Stomach (tissue), 9 donors: Measurements from ENCODE around the gene EPN2. TPM values are rescaled to one million over a fixed set of nuclear protein-coding genes. Genes with fewer than 3 reads are reported as not detected.

Experiments used
- DNase-seq, 2 donors: peaks; one replicate each; pipeline versions ENCODE4 v3.0.0 to v3.0.0-alpha.2; 2013 to 2019
- H3K27ac ChIP-seq, 5 donors: fragments of 200-600 bp in 4 of 5; sonication (generic) in 4 of 5; one replicate each; pipeline ENCODE4 v1.5.1; 2013 to 2019; ENCODE audit warnings: mild to moderate bottlenecking in 1 of 5, moderate library complexity in 1 of 5
- H3K27me3 ChIP-seq, 3 donors: fragments of 200-600 bp; sonication (generic); one replicate each; pipeline ENCODE4 v1.5.1; 2017 to 2019; ENCODE audit warnings: mixed run types in 1 of 3
- H3K36me3 ChIP-seq, 4 donors: fragments of 200-600 bp; sonication (generic); 1 replicate in 3 of 4; 2 replicates in 1 of 4; pipeline ENCODE4 v1.5.1; 2016 to 2019
- H3K4me1 ChIP-seq, 4 donors: fragments of 200-600 bp; sonication (generic); one replicate each; pipeline ENCODE4 v1.5.1; 2016 to 2019
- H3K4me3 ChIP-seq, 4 donors: fragments of 200-600 bp; sonication (generic) in 3 of 4; one replicate each; pipeline ENCODE4 v1.5.1; 2016 to 2019; ENCODE audit warnings: mild to moderate bottlenecking in 1 of 4
- H3K9me3 ChIP-seq, 4 donors: fragments of 200-600 bp; sonication (generic); one replicate each; pipeline ENCODE4 v1.5.1; 2016 to 2019
- EP300 ChIP-seq: sonication (generic); formaldehyde crosslinking; IDR thresholded peaks from one replicate; pipeline ENCODE4 v1.6.1; 2017; ENCODE audit warnings: antibody characterized with exemption
- POLR2A ChIP-seq, 4 donors: fragments of 450-650 bp; IDR thresholded peaks; one replicate each; pipeline ENCODE4 v1.6.1; 2016; ENCODE audit warnings: antibody characterized with exemption in 4 of 4, control low read depth in 2 of 4, mild to moderate bottlenecking in 1 of 4, moderate library complexity in 1 of 4
- POLR2AphosphoS5 ChIP-seq, 3 donors: sonication (generic); formaldehyde crosslinking; IDR thresholded peaks; one replicate each; pipeline ENCODE4 v1.6.1; 2016; ENCODE audit warnings: antibody characterized with exemption in 3 of 3
- WGBS, 5 donors: extraction: QIAGEN DNeasy Blood & Tissue Kit in 3 of 5; methylation state at CpG; one replicate each; pipeline versions ENCODE4 v1.1.5 to v1.1.7; 2013 to 2018; 5-methylcytosine and 5-hydroxymethylcytosine counted together
- intact Hi-C: fragments of 100-400 bp; cut with DNase I; formaldehyde crosslinking; loops from one replicate; pipeline ENCODE4 v1.15.1; 2023; ENCODE audit warnings: low total_unique reads
- polyA plus RNA-seq, 3 donors: library from polyadenylated mRNA; stranded (reverse); fragments of 200-250 nt; gene quantifications; one replicate each; pipeline ENCODE4 v1.2.3, GENCODE V29; 2013
- total RNA-seq, 5 donors: library from RNA; depleted of rRNA; stranded (reverse); fragments of >200 nt; gene quantifications; one replicate each; pipeline versions ENCODE4 v1.1.0 to v1.2.3, GENCODE V29; 2014 to 2016
- TF ChIP-seq, protein P1 (sequence below), 7 experiments: fragments of 450-650 bp in 4 of 7; fragments of 200-600 bp in 3 of 7; sonication (generic) in 3 of 7; IDR thresholded peaks; one replicate each; pipeline ENCODE4 v1.5.1; 2016 to 2019; ENCODE audit warnings: antibody characterized with exemption in 7 of 7, control low read depth in 2 of 7, mild to moderate bottlenecking in 1 of 7
- donor health status: healthy with polysubstance abuse.
- donor health status: Bipolar disorder and iron deficiency.
- donor health status: healthy.

EPN2 gene
- total and polyA plus RNA-seq, 8 donors, result 10.7 to 71.9 (median 25.7) TPM

GRCh38 chr17:19372866-19373504, 135.8 kb downstream of the EPN2 start:
- H3K9me3 ChIP-seq, result no peaks in the 10 kb centered on the region
- peak in 1 of 2 donors; percentile 5 for DNase-seq
- no peak overlapping the region for H3K4me3 ChIP-seq
- no peak overlapping the region for H3K27ac ChIP-seq
- no peaks in the 10 kb centered on the region for H3K36me3 ChIP-seq
- TF ChIP-seq POLR2AphosphoS5 (IDR thresholded peaks at IDR 0.05) (no peak), POLR2A (IDR thresholded peaks at IDR 0.05) (no peak)
- TF ChIP-seq, protein P1, sequence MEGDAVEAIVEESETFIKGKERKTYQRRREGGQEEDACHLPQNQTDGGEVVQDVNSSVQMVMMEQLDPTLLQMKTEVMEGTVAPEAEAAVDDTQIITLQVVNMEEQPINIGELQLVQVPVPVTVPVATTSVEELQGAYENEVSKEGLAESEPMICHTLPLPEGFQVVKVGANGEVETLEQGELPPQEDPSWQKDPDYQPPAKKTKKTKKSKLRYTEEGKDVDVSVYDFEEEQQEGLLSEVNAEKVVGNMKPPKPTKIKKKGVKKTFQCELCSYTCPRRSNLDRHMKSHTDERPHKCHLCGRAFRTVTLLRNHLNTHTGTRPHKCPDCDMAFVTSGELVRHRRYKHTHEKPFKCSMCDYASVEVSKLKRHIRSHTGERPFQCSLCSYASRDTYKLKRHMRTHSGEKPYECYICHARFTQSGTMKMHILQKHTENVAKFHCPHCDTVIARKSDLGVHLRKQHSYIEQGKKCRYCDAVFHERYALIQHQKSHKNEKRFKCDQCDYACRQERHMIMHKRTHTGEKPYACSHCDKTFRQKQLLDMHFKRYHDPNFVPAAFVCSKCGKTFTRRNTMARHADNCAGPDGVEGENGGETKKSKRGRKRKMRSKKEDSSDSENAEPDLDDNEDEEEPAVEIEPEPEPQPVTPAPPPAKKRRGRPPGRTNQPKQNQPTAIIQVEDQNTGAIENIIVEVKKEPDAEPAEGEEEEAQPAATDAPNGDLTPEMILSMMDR (IDR thresholded peaks at IDR 0.05), result no peak
- WGBS, 5 donors, result 76 to 94% (median 85%) methylated on average over 8 of the region's 8 CpGs
- H3K27me3 ChIP-seq, result no peaks in the 10 kb centered on the region
- intact Hi-C loops, result no loop called here
- peaks cover 0 to 43% (median 13%) of the 10 kb centered on the region in 4 donors for H3K4me1 ChIP-seq

- intact Hi-C loops, result no loop called here
- Histone ChIP-seq H3K36me3 (no peaks in the 10 kb centered on the region), H3K4me3 (no peak overlapping the region), H3K27me3 (no peaks in the 10 kb centered on the region), H3K4me1 (peaks cover 3 to 47% (median 20%) of the 10 kb centered on the region in 4 donors), H3K27ac (no peak overlapping the region), H3K9me3 (no peaks in the 10 kb centered on the region)
- TF ChIP-seq POLR2AphosphoS5 (IDR thresholded peaks at IDR 0.05) (no peak), POLR2A (IDR thresholded peaks at IDR 0.05) (no peak), EP300 (no peak)
- TF ChIP-seq, protein P1 (IDR thresholded peaks at IDR 0.05), result no peak
- DNase-seq, result peak in 1 of 2 donors; percentile 1
- WGBS, 5 donors, result 81 to 95% (median 86%) methylated on average over 5 of the region's 5 CpGs
Measured at GRCh38 chr17:19374136-19374535, 137.0 kb downstream of the EPN2 start.

- no peak overlapping the region for H3K4me3 ChIP-seq
- H3K27ac ChIP-seq, result no peak overlapping the region
- H3K4me1 ChIP-seq, result peaks cover 10 to 45% (median 34%) of the 10 kb centered on the region in 4 donors
- no peaks in the 10 kb centered on the region for H3K9me3 ChIP-seq
- intact Hi-C loops, result no loop called here
- H3K36me3 ChIP-seq, result peaks cover 11 to 14% (median 13%) of the 10 kb centered on the region in 4 donors
- 74 to 100% (median 80%) methylated on average over 1 of the region's 1 CpG for WGBS, 5 donors
- no peaks in the 10 kb centered on the region for H3K27me3 ChIP-seq
- DNase-seq, result peak in 1 of 2 donors; percentile 6
- TF ChIP-seq POLR2A (IDR thresholded peaks at IDR 0.05) (no peak), POLR2AphosphoS5 (IDR thresholded peaks at IDR 0.05) (no peak), EP300 (no peak)
- TF ChIP-seq, protein P1 (IDR thresholded peaks at IDR 0.05), result no peak
Measured at GRCh38 chr17:19375732-19376131, 138.6 kb downstream of the EPN2 start.

- peak in 1 of 2 donors; percentile 56 for DNase-seq
- Histone ChIP-seq H3K36me3 (peaks cover 21 to 24% (median 24%) of the 10 kb centered on the region in 4 donors), H3K27ac (peak overlapping the region in 4 of 5 donors; percentile 94 to 99 (median 96)), H3K9me3 (no peaks in the 10 kb centered on the region), H3K4me1 (peaks cover 10 to 47% (median 41%) of the 10 kb centered on the region in 4 donors), H3K27me3 (no peaks in the 10 kb centered on the region), H3K4me3 (peak overlapping the region; percentile 69 to 95 (median 87))
- TF ChIP-seq EP300 (no peak), POLR2AphosphoS5 (IDR thresholded peaks at IDR 0.05) (no peak), POLR2A (IDR thresholded peaks at IDR 0.05) (no peak)
- TF ChIP-seq, protein P1 (IDR thresholded peaks at IDR 0.05), result no peak
- intact Hi-C loops, result no loop called here
- WGBS, 5 donors, result 23 to 40% (median 32%) methylated on average over 2 of the region's 2 CpGs
Measured at GRCh38 chr17:19376811-19377210, 139.6 kb downstream of the EPN2 start.
